AG04449 (cell line): ENCODE results near the gene C17orf114.

Source experiments
- CTCF ChIA-PET: fragments of 350-600 bp; formaldehyde crosslinking; extraction: SDS; loops from one replicate; lab custom pipeline; 2021; ENCODE audit warnings: antibody characterized with exemption; lab: Yijun Ruan, JAX
- POLR2A ChIA-PET: fragments of 400-600, 350-600 bp; formaldehyde crosslinking; extraction: SDS; loops from one replicate; lab custom pipeline; 2020; ENCODE audit warnings: antibody characterized with exemption, inconsistent platforms; lab: Yijun Ruan, JAX
- DNase-seq: peaks from one replicate; pipeline ENCODE4 v3.0.0-alpha.2; 2010; ENCODE audit warnings: low read depth, low spot score
- H3K4me3 ChIP-seq: 2 replicates; pipeline ENCODE4 v1.5.1; 2011; ENCODE audit warnings: low read depth, mild to moderate bottlenecking, control low read depth, low read length
- TF ChIP-seq, protein P1 (sequence below): IDR thresholded peaks from one replicate; pipeline ENCODE4 v1.5.1; 2011; ENCODE audit warnings: mild to moderate bottlenecking, moderate library complexity, low read length, control low read depth, inconsistent platforms; ENCODE audit not compliant: insufficient read depth; ENCODE audit errors: missing control alignments

Gene C17orf114

DNA sequence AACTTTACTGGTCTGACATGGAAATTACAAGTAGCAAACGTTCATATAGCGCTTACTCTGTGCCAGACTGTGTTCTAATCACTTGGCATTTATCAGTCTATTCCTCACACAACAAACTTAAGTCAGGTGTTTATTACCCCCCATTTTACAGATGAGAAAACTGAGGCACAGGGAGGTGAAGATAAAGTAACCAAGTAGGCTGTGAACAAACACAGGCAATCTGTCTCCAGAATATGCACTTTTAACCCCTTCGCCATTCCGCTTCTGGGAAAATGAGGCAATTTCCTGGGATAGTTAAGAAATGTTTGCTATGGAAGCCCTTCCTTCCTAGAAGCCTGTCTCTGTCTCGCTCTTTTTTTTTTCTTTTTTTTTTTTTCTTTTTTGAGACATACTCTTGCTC, 50.2 kb downstream of the C17orf114 start:
- TF ChIP-seq, protein P1, sequence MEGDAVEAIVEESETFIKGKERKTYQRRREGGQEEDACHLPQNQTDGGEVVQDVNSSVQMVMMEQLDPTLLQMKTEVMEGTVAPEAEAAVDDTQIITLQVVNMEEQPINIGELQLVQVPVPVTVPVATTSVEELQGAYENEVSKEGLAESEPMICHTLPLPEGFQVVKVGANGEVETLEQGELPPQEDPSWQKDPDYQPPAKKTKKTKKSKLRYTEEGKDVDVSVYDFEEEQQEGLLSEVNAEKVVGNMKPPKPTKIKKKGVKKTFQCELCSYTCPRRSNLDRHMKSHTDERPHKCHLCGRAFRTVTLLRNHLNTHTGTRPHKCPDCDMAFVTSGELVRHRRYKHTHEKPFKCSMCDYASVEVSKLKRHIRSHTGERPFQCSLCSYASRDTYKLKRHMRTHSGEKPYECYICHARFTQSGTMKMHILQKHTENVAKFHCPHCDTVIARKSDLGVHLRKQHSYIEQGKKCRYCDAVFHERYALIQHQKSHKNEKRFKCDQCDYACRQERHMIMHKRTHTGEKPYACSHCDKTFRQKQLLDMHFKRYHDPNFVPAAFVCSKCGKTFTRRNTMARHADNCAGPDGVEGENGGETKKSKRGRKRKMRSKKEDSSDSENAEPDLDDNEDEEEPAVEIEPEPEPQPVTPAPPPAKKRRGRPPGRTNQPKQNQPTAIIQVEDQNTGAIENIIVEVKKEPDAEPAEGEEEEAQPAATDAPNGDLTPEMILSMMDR, result no peak
- CTCF ChIA-PET, result interaction anchor here (0.6 kb wide), 1 partner anchor 36 kb away, joined by 3 read pairs; no protein-coding TSS in a partner anchor
- POLR2A ChIA-PET, result no interaction called here
- no peak for DNase-seq
- H3K4me3 ChIP-seq, result no peak overlapping the region
